Fibroblast of villous mesenchyme (primary cell): ENCODE data around the gene GALNTL6. TPM values are rescaled to one million over a fixed set of nuclear protein-coding genes. Genes with fewer than 3 reads are reported as not detected.
"Not testable (repeated sequence)": the region's sequence is repeated elsewhere in the genome, so short reads cannot be mapped to it uniquely, and the experiment has no call there.

Source experiments
- DNase-seq: peaks from one replicate; pipeline ENCODE4 v3.0.0-alpha.2; 2010; ENCODE audit warnings: low read depth
- H3K4me3 ChIP-seq: 2 replicates; pipeline ENCODE4 v1.5.1; 2011; ENCODE audit warnings: low read depth, mild to moderate bottlenecking, low read length
- total RNA-seq: library from RNA; depleted of rRNA; stranded (reverse); fragments of >200 nt; gene quantifications from 2 replicates; pipeline ENCODE4 v1.2.3, GENCODE V29; 2012
- TF ChIP-seq, protein P1 (sequence below): IDR thresholded peaks from 2 replicates; pipeline ENCODE4 v1.5.1; 2012; ENCODE audit warnings: low read depth, mild to moderate bottlenecking, low read length; ENCODE audit not compliant: insufficient read depth

The GALNTL6 gene
- total RNA-seq, 1 donor: not detected

DNA sequence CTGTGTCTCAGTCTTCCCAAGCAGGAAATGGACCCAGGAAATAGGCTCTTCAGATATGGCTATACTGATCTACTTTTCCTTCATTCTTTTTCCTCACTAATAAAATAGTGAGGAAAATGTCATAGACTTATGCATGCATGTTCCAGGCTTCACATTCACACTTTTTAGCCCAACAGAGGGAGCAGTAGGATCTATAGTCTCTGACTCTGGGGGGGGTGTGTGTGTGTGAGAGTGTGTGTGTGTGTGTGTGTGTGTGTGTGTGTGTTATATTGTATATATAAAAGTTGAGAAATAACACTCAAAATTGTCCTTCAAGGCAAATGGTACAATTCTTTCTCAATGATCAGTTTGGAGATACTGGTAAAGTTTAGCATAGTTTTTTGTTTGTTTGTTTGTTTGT is 1058.2 kb downstream of the GALNTL6 start:
- TF ChIP-seq, protein P1, sequence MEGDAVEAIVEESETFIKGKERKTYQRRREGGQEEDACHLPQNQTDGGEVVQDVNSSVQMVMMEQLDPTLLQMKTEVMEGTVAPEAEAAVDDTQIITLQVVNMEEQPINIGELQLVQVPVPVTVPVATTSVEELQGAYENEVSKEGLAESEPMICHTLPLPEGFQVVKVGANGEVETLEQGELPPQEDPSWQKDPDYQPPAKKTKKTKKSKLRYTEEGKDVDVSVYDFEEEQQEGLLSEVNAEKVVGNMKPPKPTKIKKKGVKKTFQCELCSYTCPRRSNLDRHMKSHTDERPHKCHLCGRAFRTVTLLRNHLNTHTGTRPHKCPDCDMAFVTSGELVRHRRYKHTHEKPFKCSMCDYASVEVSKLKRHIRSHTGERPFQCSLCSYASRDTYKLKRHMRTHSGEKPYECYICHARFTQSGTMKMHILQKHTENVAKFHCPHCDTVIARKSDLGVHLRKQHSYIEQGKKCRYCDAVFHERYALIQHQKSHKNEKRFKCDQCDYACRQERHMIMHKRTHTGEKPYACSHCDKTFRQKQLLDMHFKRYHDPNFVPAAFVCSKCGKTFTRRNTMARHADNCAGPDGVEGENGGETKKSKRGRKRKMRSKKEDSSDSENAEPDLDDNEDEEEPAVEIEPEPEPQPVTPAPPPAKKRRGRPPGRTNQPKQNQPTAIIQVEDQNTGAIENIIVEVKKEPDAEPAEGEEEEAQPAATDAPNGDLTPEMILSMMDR: no peak
- no peak for DNase-seq
- no peak overlapping the region for H3K4me3 ChIP-seq

DNA sequence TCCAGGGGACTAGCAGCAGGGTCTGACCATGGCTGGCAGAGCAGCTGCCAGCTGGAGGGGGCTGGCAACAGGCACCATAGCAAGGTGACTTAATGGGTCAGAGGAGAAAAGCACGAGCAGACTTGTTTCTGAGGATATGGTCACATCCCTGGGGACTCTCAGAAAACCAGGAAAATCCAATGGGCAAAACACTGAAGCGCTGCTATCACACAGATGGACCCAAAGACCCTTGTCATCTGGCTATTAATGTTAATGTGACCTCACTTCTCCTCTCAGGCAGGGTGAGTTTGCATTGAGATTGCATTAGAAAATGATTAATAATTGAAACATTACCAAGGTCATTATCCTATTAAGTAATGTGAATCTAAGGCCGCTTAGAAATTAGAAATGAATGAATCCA is 1061.7 kb downstream of the GALNTL6 start:
- DNase-seq: no peak
- TF ChIP-seq, protein P1: no peak
- H3K4me3 ChIP-seq: no peak overlapping the region

DNA sequence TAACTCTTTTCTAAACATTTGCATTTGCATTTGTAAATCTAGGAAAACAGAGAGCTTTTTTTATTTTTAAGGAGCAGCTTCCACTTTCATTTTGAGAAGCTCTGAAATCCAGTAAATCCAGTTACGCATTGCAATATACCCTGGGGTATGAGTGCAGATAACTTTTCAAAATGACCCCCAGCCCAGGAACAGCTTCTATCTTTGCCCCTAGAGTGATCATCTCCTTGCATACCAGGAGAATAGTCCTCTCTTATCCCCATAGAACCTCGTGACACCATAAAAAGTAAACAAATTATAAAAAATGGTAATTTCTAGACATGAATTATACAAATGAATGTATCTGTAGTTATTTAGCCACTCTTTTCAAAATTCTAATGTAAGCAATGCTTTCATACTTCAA is 1063.2 kb downstream of the GALNTL6 start:
- TF ChIP-seq, protein P1: no peak
- no peak overlapping the region for H3K4me3 ChIP-seq
- no peak for DNase-seq

DNA sequence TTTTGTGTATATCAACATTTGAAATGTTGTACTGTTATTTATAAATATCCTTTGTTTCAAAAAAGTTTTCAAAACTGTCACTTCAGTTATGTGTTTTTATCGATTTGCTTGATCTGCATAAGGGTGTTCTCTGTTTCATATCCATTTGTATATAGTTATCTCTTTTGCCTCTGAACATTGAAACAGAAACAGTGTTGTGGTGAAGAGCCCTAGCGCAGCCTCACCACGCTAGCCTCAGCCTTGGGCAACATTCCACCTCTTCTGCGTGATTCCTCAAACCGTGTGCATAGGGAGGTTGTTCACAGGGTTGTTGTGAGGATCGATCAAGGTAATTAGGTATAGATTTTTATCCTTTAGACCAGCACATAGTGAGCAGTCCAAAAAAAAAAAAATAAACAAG is 1068.4 kb downstream of the GALNTL6 start:
- no peak overlapping the region for H3K4me3 ChIP-seq
- DNase-seq: no peak
- TF ChIP-seq, protein P1: no peak

DNA sequence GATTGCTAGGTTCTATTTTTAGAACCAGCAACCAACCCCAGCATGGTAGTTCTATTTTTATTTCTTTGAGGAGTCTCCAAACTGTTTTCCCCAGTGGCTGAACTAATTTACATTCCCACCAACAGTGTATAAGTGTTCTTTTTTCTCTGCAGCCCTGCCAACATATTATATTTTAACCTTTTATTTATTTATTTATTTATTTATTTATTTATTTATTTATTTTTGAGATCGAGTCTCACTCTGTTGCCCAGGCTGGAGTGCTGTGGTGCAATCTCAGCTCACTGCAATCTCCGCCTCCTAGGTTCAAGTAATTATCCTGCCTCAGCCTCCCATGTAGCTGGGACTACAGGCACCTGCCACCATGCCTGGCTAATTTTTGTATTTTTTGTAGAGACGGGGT is 1074.2 kb downstream of the GALNTL6 start:
- not testable (repeated sequence) for DNase-seq, H3K4me3 ChIP-seq

DNA sequence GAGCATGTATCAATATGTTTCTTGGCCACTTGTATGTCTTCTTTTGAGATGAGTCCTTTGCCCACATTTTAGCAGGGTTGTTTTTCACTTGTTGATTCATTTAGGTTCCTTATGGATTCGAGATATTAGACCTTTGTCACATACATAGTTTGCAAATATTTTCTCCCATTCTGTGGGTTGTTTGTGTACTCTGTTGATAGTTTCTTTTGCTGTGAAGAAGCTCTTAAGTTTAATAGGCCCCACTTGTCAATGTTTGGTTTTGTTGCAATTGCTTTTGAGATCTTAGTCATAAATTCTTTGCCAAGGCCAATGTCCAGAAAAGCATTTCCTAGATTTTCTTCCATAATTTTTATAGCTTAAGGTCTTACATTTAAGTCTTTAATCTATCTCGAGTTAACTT is 1074.8 kb downstream of the GALNTL6 start:
- H3K4me3 ChIP-seq: no peak overlapping the region
- DNase-seq: no peak
- TF ChIP-seq, protein P1: no peak

DNA sequence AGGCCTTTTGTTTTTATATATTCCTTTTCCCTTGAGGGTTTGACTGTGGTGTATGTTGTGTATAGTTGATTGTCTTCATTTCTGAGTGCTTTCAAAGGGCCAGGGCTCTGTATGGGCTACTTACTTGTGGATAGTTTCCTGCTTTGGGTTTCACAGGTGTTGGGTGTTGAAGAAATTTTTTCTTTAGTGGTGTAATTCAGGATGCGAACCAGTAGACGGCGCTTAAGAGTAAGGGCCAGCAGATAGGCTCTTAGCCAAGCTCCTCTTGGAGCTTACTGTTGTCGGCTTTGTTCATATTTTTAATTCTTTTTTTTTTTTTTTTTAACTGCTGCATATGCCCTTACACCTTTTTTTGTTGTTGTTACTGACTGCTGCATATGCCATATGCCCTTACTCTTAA is 1079.1 kb downstream of the GALNTL6 start:
- TF ChIP-seq, protein P1: peak; percentile 29
- no peak overlapping the region for H3K4me3 ChIP-seq
- no peak for DNase-seq
